Stimulated activated CD8-positive, alpha-beta memory T cell treated with anti-CD3 and anti-CD28 coated beads, Interleukin-7, amount 100 ng/mL, for 48 hours (primary cell): ENCODE measurements around the gene CORO1A.
"Not testable (repeated sequence)": the region's sequence is repeated elsewhere in the genome, so short reads cannot be mapped to it uniquely, and the experiment has no call there.

Experiments used
- DNase-seq, 2 donors: peaks; one replicate each; pipeline ENCODE4 v3.0.0-alpha.2; 2020; ENCODE audit warnings: low read depth in 1 of 2; ENCODE audit errors: extremely low read depth in 1 of 2

CORO1A gene

GRCh38 chr16:30199608-30200343 is 16.4 kb downstream of the CORO1A start:
- DNase-seq = not testable (repeated sequence)

GRCh38 chr16:30205541-30206236 is 22.3 kb downstream of the CORO1A start:
- not testable (repeated sequence) for DNase-seq

- DNase-seq = not testable (repeated sequence)
These were observed 22.9 kb downstream of the CORO1A start for GRCh38 chr16:30206252-30206651.

- not testable (repeated sequence) for DNase-seq
These were observed 23.8 kb downstream of the CORO1A start for GRCh38 chr16:30207063-30207704.

GRCh38 chr16:30209032-30209431 is 25.6 kb downstream of the CORO1A start:
- not testable (repeated sequence) for DNase-seq

- not testable (repeated sequence) for DNase-seq
These were observed 28.0 kb downstream of the CORO1A start for GRCh38 chr16:30211414-30211813.

- not testable (repeated sequence) for DNase-seq
These were observed 33.7 kb downstream of the CORO1A start for GRCh38 chr16:30217082-30217481.
